GM23338 (cell line): ENCODE measurements around the gene DNAJA2. TPM values are rescaled to one million over a fixed set of nuclear protein-coding genes. Genes with fewer than 3 reads are reported as not detected.
"Not testable (repeated sequence)": the region's sequence is repeated elsewhere in the genome, so short reads cannot be mapped to it uniquely, and the experiment has no call there.

ENCODE experiments used
- ATAC-seq: fragments of 200-7000 bp; cut with Tn5 transposase; 3 replicates; pipeline ENCODE4 v1.9.1; 2020
- DNase-seq: peaks from one replicate; pipeline ENCODE4 v3.0.0-alpha.2; 2015; ENCODE audit warnings: low spot score
- H2AFZ ChIP-seq: fragments of 200-600 bp; sonication (generic); 2 replicates; pipeline ENCODE4 v1.8.0; 2016; ENCODE audit warnings: antibody characterized with exemption, mild to moderate bottlenecking, moderate library complexity
- H3F3A ChIP-seq: fragments of 200-600 bp; sonication (generic); replicated peaks from 2 replicates; pipeline ENCODE4 v1.8.0; 2017; ENCODE audit warnings: antibody characterized with exemption, mixed run types, low read depth
- H3K27ac ChIP-seq: fragments of 200-600 bp; sonication (generic); 2 replicates; pipeline ENCODE4 v1.6.1; 2016; ENCODE audit warnings: low read depth
- H3K27me3 ChIP-seq: fragments of 200-600 bp; sonication (generic); 2 replicates; pipeline ENCODE4 v1.8.0; 2016; ENCODE audit warnings: mild to moderate bottlenecking, mixed run types, moderate library complexity; ENCODE audit not compliant: insufficient read depth
- H3K36me3 ChIP-seq: fragments of 200-600 bp; sonication (generic); 2 replicates; pipeline ENCODE4 v1.8.0; 2016; ENCODE audit warnings: mild to moderate bottlenecking; ENCODE audit not compliant: insufficient read depth
- H3K4me1 ChIP-seq: fragments of 200-600 bp; sonication (generic); 2 replicates; pipeline ENCODE4 v1.8.0; 2016; ENCODE audit warnings: mild to moderate bottlenecking, moderate library complexity; ENCODE audit not compliant: insufficient read depth
- H3K4me2 ChIP-seq: fragments of 200-600 bp; sonication (generic); 2 replicates; pipeline ENCODE4 v1.7.1; 2017; ENCODE audit warnings: mixed run types
- H3K4me3 ChIP-seq: fragments of 200-600 bp; sonication (generic); 2 replicates; pipeline ENCODE4 v1.6.1; 2016; ENCODE audit warnings: mixed run types
- H3K79me2 ChIP-seq: fragments of 200-600 bp; sonication (generic); replicated peaks from 2 replicates; pipeline ENCODE4 v1.8.0; 2017; ENCODE audit warnings: mild to moderate bottlenecking; ENCODE audit not compliant: insufficient read depth
- H3K9me2 ChIP-seq: fragments of 200-600 bp; sonication (generic); 2 replicates; pipeline ENCODE4 v1.8.0; 2017; ENCODE audit not compliant: insufficient read depth
- H4K20me1 ChIP-seq: fragments of 200-600 bp; sonication (generic); replicated peaks from 2 replicates; pipeline ENCODE4 v1.8.0; 2017; ENCODE audit warnings: mild to moderate bottlenecking; ENCODE audit not compliant: insufficient read depth
- H3K27ac Mint-ChIP-seq: 2 replicates; pipeline ENCODE4 v1.8.0; 2020; ENCODE audit warnings: inconsistent platforms, mild to moderate bottlenecking, moderate library complexity, mixed read lengths
- H3K27me3 Mint-ChIP-seq: 3 replicates; pipeline ENCODE4 v1.8.0; 2022; ENCODE audit warnings: low read depth, mild to moderate bottlenecking, moderate library complexity, mixed read lengths, inconsistent platforms; ENCODE audit not compliant: insufficient read depth, poor library complexity
- H3K36me3 Mint-ChIP-seq: 3 replicates; pipeline ENCODE4 v1.8.0; 2021; ENCODE audit warnings: low read depth, mild to moderate bottlenecking, inconsistent platforms, moderate library complexity, mixed read lengths
- H3K4me1 Mint-ChIP-seq: 3 replicates; pipeline ENCODE4 v1.8.0; 2020; ENCODE audit warnings: mild to moderate bottlenecking, inconsistent platforms, mixed read lengths
- H3K4me3 Mint-ChIP-seq: 3 replicates; pipeline ENCODE4 v1.8.0; 2021; ENCODE audit warnings: moderate library complexity, mild to moderate bottlenecking, inconsistent platforms, mixed read lengths
- H3K9me3 Mint-ChIP-seq: 3 replicates; pipeline ENCODE4 v1.8.0; 2020; ENCODE audit warnings: moderate library complexity, mild to moderate bottlenecking, inconsistent platforms, mixed read lengths
- CREB1 ChIP-seq: fragments of 250-450 bp; sonication (Bioruptor Pico); IDR thresholded peaks from 2 replicates; pipeline ENCODE4 v1.5.0; 2020; ENCODE audit warnings: low read depth, mild to moderate bottlenecking, moderate library complexity
- EZH2 ChIP-seq: fragments of 200-600 bp; sonication (generic); IDR thresholded peaks from one replicate; pipeline ENCODE4 v1.8.0; 2017; ENCODE audit warnings: antibody characterized with exemption, mild to moderate bottlenecking, low read depth; ENCODE audit not compliant: unreplicated experiment
- JUNB ChIP-seq: IDR thresholded peaks from one replicate; pipeline ENCODE4 v1.6.1; 2016; ENCODE audit warnings: antibody characterized with exemption; ENCODE audit not compliant: unreplicated experiment
- POLR2AphosphoS5 ChIP-seq: IDR thresholded peaks from 2 replicates; pipeline ENCODE4 v1.6.1; 2016; ENCODE audit warnings: antibody characterized with exemption, low read depth
- ZNF114 ChIP-seq: fragments of 250-450 bp; sonication (Bioruptor Pico); IDR thresholded peaks from 2 replicates; pipeline ENCODE4 v1.5.0; 2020; ENCODE audit warnings: mild to moderate bottlenecking, moderate library complexity
- ZNF331 ChIP-seq: fragments of 250-450 bp; sonication (Bioruptor Pico); IDR thresholded peaks from 2 replicates; pipeline ENCODE4 v1.5.0; 2020; ENCODE audit warnings: low read depth, mild to moderate bottlenecking, moderate library complexity
- ZNF462 ChIP-seq: fragments of 250-450 bp; sonication (Bioruptor Pico); IDR thresholded peaks from 2 replicates; pipeline ENCODE4 v1.5.0; 2020; ENCODE audit warnings: mild to moderate bottlenecking, moderate library complexity
- polyA plus RNA-seq: library from polyadenylated mRNA; unstranded; fragments of >200 nt; fragmentation: Nextera tagmentation; extraction: Ambion mirVana; gene quantifications from 2 replicates; pipeline ENCODE4 v1.2.1, GENCODE V29; 2016
- total RNA-seq: library from RNA; depleted of rRNA; stranded (reverse); fragments of >200 nt; shearing (Covaris generic); gene quantifications from 2 replicates; pipeline ENCODE4 v1.2.3, GENCODE V29; 2014
- TF ChIP-seq, protein P1 (sequence below), 2 experiments: fragments of 200-600 bp in 1 of 2; sonication (generic) in 1 of 2; conservative IDR thresholded peaks; 2 replicates each; pipeline versions ENCODE4 v1.5.1 to v1.6.1; 2016 to 2017; ENCODE audit warnings: antibody characterized with exemption in 2 of 2, low read depth in 2 of 2, mild to moderate bottlenecking in 2 of 2, moderate library complexity in 1 of 2

The DNAJA2 gene
- total and polyA plus RNA-seq, 2 experiments from 2014 or later: 94.5 to 101 TPM

DNA sequence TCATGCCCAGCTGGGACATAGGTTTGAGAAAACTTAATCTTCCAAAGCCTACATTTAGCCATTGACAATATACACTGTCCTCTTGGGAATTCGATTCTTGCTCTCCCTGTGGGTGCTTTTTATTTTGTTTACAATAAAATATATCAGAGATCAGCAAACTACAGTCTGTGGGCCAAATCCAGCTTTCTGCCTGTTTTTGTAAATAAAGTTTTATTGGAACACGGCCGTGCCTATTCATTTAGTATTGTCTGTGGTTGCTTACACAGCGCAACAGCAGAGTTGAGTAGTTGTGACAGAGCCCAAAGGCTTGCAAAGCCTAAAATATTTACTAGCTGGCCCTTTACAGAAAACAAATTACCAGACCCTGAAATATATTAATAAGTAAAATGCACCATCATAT is 39.7 kb upstream of the DNAJA2 start:
- Histone ChIP-seq H4K20me1 (no peaks in the 10 kb centered on the region), H3K36me3 (no peaks in the 10 kb centered on the region), H3K79me2 (no peaks in the 10 kb centered on the region), H3K27me3 (no peaks in the 10 kb centered on the region), H3K4me1 (no peaks in the 10 kb centered on the region; the same call in 1 of the 2 replicates), H3K27ac (no peak overlapping the region), H3K9me2 (no peaks in the 10 kb centered on the region), H3K4me3 (no peak overlapping the region), H3F3A (no peaks in the 10 kb centered on the region), H3K4me2 (no peak overlapping the region), H2AFZ (peak overlapping the region; percentile 97)
- ATAC-seq: no peak
- TF ChIP-seq, protein P1, sequence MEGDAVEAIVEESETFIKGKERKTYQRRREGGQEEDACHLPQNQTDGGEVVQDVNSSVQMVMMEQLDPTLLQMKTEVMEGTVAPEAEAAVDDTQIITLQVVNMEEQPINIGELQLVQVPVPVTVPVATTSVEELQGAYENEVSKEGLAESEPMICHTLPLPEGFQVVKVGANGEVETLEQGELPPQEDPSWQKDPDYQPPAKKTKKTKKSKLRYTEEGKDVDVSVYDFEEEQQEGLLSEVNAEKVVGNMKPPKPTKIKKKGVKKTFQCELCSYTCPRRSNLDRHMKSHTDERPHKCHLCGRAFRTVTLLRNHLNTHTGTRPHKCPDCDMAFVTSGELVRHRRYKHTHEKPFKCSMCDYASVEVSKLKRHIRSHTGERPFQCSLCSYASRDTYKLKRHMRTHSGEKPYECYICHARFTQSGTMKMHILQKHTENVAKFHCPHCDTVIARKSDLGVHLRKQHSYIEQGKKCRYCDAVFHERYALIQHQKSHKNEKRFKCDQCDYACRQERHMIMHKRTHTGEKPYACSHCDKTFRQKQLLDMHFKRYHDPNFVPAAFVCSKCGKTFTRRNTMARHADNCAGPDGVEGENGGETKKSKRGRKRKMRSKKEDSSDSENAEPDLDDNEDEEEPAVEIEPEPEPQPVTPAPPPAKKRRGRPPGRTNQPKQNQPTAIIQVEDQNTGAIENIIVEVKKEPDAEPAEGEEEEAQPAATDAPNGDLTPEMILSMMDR (conservative IDR thresholded peaks at IDR 0.05; ENCODE audit: low read depth in 2 of 2): no peak
- no peak for TF ChIP-seq POLR2AphosphoS5
- no peak for TF ChIP-seq ZNF331 (CRISPR knock-in tag)
- TF ChIP-seq CREB1 (CRISPR knock-in tag): no peak
- no peak for TF ChIP-seq ZNF114
- TF ChIP-seq ZNF462: no peak
- TF ChIP-seq EZH2: no peak
- no peak for TF ChIP-seq JUNB
- peaks cover 7% of the 10 kb centered on the region for H3K4me1 Mint-ChIP-seq
- H3K4me3 Mint-ChIP-seq: no peak overlapping the region
- peaks cover 2% of the 10 kb centered on the region for H3K27me3 Mint-ChIP-seq
- DNase-seq: no peak
- H3K36me3 Mint-ChIP-seq: no peaks in the 10 kb centered on the region
- peaks cover 3% of the 10 kb centered on the region; the same call in 2 of the 3 replicates for H3K9me3 Mint-ChIP-seq
- H3K27ac Mint-ChIP-seq: no peak overlapping the region

DNA sequence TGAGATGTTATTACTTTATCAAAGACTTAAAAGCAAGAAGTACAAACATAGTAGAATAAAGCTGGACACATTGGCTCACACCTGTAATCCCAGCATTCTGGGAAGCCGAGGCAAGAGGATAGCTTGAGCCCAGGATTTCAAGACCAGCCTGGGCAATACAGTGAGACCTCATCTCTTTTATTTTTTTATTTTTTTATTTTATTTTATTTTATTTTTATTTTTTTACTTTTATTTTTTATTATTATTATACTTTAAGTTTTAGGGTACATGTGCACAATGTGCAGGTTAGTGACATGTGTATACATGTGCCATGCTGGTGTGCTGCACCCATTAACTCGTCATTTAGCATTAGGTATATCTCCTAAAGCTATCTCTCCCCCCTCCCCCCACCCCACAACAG is 37.3 kb upstream of the DNAJA2 start:
- not testable (repeated sequence) for H3K27ac ChIP-seq, H3K27ac Mint-ChIP-seq, H3K4me3 Mint-ChIP-seq, ATAC-seq, H3K4me1 Mint-ChIP-seq, H3K36me3 Mint-ChIP-seq, H3K9me2 ChIP-seq, H2AFZ ChIP-seq, H4K20me1 ChIP-seq, H3K4me3 ChIP-seq, H3K79me2 ChIP-seq, H3K36me3 ChIP-seq, H3K4me1 ChIP-seq, H3K4me2 ChIP-seq, H3K27me3 ChIP-seq, H3F3A ChIP-seq, H3K27me3 Mint-ChIP-seq, DNase-seq, H3K9me3 Mint-ChIP-seq
